HG03066 (cell line): ENCODE results near the gene NBR1.
"Not testable (repeated sequence)": the region's sequence is repeated elsewhere in the genome, so short reads cannot be mapped to it uniquely, and the experiment has no call there.

Experiments used
- ATAC-seq: cut with Tn5 transposase; IDR thresholded peaks from one replicate; pipeline ENCODE4 v1.9.1; 2021; ENCODE audit warnings: low read depth; ENCODE audit not compliant: unreplicated experiment

NBR1 gene

DNA sequence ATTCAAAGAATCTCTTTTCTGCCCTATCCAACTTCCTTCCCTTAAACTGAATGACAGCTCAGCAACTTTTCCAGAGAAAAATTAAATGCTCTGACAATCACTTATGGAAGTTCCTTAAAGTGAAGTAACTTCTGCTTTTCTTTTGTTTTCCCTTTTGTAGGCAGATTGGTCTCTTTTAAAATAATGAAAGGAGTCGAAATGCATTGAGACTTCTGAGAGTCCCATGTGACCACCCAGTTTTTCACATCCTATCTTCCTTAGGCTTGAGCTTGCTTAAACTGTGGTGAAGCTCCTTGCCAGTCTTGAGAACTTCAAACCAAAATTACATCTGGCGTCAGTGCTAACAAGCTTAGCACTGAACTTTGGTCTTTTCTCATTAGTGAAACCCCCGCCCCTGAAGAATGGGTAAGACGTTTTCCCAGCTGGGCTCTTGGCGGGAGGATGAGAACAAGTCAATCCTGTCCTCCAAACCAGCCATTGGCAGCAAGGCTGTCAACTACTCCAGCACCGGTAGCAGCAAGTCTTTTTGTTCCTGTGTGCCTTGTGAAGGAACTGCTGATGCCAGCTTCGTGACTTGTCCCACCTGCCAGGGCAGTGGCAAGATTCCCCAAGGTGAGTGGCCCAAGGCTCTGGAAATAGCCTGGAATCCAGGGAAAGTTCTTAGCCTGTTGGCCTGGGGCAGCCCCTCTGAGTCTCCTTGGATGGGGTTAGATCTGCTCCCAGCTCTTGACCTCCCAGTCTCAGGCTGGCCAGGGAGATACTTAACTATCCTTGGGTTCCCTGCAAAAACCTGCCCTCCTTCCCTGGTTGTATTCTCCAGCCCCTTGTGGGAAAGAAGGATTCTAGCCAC, 41.9 kb downstream of the NBR1 start:
- ATAC-seq, result no peak

DNA sequence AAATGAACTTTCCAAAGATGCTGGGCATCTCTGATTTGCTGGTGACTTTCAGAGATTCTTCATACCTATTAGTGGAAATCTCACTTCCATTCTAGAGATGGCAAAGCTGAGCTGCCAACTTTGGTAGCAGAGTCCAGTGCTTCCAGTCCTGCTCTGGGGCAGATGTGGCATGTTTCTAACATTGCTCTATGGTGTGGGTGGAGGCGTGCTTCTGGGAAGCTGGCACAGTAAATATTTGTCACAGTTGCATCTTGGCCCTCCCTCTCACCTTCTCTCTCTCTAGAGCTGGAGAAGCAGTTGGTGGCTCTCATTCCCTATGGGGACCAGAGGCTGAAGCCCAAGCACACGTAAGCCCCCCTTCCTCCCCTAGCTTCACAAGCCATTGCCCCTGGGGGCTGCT, 42.5 kb downstream of the NBR1 start:
- no peak for ATAC-seq

DNA sequence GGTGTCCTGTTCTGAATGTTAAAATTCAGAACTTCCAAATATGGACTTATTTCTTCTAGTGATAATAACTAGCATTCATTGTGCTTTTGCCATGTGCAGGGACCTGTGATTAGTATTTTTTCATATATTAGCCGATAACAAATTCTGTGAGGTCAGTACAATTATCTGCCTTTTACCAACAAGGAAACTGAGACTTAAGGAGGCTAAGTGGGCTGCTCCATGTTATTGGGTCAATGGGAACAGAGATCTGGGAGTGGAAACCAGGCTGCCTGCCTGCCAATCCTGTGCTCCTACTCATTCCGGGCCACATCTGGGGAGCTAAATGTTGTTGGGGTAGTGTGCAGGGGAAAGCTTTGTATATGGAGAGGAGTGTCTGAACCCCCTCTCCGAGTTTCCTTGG, 44.3 kb downstream of the NBR1 start:
- ATAC-seq, result no peak

DNA sequence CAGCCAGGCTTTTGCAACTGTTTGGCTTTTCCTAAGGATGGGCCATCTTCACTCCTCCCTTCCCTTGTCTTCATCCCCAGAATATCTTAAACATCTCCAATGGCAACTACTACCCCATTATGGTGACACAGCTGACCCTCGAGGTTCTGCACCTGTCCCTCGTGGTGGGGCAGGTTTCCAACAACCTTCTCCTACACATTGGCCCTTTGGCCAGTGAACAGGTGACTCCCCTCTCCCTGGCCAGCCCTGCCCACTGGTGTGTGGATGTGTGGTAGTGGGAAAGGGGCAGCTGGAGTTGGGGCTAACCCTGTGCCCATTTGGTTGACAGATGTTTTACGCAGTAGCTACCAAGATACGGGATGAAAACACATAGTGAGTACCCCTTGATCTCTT, 45.4 kb downstream of the NBR1 start:
- no peak for ATAC-seq

DNA sequence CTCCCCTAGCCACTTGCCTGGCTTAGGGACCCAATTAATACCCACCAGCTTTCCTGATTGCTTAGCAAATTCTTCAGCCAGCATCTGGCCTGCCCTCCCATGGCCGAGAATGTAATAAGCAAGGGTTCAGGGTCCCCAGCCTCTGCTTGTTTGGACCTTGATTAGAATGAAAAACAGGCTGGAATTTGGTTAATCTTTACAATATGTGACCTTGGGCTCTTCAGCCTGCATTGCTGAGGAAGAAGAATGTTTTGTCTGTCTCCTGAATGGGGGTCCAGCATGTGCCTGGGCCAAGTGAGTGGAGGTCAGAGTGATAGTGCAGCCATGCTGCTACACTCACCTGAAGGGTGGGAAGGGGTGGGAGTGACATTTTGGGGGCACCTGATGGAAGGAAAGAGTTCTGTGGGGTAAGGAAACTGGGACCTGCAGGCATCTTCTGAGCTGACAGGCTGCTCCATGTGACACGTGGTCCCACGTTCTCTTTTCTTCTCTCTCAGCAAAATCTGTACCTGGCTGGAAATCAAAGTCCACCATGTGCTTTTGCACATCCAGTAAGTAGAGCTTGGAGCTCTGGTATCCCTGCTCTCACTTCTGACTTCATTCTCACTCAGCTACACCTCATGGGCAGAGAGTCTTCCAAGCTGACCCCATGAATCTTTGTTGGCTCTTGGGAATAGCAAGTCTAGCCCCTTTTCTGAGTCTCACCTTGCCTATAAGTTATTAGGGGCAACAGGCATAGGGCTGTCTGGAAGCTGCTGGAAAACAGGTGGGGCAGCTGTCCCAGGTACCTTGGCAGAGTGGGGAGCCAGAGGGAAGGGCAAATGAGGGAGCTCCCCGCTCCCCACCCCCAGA, 46.0 kb downstream of the NBR1 start:
- no peak for ATAC-seq

DNA sequence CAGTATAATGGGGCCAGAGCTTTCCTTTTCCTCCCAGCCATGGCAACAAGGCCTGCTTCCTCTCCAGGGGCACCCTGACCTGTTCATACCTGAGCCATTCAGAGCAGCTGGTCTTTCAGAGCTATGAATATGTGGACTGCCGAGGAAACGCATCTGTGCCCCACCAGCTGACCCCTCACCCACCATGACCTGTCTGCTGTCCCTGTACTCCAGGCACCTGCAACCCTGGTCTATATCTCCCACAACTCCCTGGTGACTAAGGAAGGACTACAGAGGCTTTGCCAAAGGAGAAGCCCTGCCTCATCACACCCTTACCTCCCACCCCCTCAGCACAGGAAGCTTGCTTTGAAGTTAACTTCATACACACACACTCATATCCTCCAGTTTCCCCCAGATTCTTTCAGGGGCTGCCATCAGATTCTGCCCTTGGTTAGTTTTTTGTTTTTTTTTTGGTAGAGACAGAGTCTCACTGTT, 46.6 kb downstream of the NBR1 start:
- no peak for ATAC-seq

DNA sequence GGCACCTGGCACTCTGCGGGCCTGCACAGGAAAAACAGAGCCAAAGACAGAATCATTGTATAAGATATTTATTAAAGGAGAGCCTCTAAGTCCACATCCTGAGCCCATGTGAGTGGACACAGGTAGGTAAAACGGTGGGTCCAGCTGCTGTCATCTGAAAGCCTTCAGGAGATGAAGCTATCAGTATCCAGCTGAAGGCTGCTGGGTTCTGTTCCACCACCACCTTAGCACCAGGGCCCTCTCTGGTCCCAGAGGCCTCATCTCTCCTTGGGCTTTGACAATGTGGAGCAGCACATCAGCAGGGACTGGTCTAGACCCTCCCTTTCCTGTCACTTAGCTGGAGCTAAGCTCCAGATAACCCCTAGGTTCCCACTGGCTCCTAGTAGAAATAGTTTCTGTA, 48.0 kb downstream of the NBR1 start:
- no peak for ATAC-seq

DNA sequence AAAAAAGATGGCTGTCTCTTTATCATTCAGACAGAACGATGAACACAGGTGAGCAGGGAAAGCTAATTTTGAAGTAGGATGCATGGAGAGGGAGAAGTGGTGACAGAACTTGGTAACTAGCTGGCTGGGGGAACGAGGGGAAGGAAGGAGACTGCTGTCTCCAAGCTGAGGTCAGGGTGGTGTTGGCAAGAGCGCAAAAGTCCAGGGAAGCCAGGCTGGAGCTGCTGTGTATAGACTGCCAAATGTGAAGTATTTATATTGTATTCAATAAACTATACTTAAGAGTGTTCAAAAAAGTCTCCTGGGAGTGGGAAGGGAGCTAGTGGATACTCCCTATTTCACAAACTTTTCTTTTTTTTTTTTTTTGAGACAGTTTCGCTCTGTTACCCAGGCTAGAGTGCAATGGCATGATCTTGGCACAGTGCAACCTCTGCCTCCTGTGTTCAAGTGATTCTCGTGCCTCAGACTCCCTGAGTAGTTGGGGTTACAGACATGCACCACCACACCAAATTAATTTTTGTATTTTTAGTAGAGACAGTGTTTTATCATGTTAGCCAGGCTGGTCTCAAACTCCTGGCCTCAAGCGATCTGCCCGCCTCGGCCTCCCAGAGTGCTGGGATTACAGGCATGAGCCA, 48.8 kb downstream of the NBR1 start:
- ATAC-seq, result no peak

DNA sequence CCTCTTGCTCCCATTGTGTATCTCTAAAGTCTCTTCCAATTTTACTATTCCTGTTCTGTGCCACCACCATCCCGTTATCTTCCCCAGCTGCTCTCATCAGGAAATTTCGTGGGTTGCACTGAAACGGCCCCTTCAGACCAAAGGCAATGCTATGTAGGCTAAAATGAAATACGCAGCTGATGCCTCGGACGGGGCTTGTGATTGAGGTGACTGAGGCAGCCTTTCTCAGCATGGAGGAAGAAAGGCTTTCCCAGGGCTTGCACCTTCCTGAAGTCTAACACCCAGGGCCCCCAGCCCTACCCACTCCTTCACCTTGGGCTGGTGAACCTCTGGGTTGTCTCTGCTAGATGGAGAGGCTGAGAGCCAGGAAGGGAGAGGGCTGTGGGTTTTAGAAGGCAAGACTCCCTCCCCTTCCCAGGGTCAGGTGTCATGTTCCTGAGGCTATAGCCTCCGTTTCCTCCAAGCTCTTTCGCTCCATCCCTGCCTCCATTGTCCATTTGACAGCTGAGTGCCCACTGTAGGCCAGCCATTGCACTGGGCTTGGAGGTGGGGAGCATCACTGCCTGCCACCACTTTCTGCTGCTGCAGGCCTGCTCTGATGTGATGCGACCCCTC, 49.6 kb downstream of the NBR1 start:
- ATAC-seq, result no peak

DNA sequence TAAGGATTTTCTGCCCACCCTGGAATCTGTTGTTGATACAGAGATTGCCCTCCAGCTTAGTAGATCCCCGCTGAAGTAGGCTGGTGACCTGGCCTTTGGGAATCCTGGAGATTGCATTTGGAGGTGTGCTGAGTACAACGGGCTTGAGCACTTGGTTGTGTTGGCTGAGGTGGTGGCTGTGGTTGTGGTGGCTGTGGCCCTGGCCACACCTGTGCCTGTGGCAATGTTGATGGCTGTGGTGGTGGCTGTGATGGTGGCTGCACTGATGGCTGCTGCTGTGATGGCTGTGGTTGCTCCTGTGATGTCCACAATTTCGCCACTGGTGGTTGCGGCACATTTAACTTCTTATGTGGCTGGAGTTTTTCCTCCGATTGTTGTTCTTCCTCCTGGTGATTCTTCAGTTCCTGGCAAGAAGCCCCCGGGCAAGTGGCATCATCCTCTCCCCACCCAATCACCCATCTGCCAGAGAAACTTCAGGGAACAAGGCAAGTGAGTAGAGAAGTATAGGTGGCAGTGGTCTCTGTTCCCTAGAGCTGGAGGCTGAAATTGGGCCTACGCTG, 53.2 kb downstream of the NBR1 start:
- no peak for ATAC-seq

DNA sequence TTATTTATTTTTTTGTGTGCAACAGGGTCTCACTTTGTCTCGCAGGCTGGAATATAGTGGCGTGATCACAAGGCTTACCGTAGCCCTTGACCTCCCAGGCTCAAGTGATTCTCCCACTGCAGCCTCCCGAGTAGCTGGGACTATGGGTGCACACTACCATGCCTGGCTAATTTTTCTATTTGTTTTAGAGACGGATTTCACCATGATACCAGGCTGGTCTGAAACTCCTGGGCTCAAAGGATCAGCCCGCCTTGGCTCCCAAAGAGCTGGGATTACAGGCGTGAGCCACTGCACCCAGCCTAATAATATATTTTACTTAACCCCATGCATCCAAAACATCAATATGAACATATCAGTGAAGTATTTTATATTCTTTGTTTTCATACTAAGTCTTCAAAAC, 55.4 kb downstream of the NBR1 start:
- no peak for ATAC-seq

DNA sequence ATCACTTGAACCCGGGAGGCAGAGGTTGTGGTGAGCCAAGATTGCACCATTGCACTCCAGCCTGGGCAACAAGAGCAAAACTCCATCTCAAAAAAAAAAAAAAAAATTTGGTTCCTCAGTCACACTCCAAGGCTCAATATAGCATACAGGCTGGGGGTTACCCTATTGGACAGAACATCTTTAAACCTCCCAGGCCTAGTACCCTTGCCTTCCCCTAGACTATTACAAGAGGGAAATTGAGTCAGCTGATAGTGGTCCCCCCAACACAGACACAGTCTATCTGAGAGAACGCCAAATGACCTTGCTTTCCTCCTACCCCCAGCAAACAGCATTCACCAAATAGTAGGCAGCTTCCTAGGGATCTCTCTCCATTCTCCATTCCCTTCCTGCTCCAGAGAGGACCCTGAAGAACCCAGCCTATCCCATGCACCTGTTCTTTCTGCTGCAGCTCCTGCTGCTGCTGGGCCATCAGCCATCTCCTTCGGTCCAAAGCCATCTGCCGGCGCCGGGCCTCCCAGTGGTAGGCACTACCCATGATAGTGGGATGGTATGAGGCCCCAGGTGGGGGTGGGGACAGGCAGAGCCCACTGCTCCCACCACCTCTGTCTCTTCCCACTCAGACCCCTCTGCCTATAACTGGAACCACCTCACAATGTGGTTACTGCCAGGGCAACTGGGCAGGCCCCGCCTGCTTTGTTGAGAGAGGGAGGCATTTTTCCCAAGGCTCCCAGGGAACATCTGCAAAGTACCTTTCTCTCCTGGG, 57.2 kb downstream of the NBR1 start, which contains the start of gene CCDC200:
CCDC200 (minus strand) TSS at position 604 of the 763 bp plus-strand sequence; CDS start at position 535, 69 bp downstream.
- not testable (repeated sequence) for ATAC-seq

DNA sequence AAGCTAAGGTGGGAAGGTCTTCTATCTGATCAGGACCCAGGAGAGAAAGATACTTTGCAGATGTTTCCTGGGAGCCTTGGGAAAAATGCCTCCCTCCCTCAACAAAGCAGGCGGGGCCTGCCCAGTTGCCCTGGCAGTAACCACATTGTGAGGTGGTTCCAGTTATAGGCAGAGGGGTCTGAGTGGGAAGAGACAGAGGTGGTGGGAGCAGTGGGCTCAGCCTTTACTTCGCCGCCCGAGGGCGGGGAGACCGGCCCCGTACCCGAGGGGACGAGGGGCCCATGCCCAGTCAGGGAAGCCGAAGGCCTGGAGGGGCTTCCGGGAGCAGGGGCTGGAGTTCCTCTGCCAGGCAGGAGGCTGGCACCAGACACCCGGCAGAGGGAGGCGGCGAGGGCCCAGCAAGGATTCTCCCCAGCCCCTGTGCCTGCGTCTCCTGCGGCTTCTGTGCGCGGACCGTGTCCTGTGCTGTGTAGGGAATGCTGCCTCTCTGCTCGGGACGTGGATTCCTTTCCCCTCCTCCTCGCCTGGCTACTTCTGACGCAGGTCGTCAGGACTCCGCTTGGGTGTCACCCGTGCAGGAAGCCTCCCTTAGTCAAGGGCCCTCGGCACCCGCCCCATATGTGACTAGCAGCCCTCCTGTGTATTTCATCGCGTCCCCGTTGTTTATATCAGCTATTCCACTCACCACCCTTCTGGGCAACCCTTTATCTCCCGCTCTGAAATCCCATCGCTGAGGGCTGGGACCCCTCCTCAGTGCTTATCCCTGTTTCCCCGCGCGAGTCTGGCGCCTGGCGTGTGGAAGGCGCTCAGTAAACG, 60.4 kb downstream of the NBR1 start:
- not testable (repeated sequence) for ATAC-seq

DNA sequence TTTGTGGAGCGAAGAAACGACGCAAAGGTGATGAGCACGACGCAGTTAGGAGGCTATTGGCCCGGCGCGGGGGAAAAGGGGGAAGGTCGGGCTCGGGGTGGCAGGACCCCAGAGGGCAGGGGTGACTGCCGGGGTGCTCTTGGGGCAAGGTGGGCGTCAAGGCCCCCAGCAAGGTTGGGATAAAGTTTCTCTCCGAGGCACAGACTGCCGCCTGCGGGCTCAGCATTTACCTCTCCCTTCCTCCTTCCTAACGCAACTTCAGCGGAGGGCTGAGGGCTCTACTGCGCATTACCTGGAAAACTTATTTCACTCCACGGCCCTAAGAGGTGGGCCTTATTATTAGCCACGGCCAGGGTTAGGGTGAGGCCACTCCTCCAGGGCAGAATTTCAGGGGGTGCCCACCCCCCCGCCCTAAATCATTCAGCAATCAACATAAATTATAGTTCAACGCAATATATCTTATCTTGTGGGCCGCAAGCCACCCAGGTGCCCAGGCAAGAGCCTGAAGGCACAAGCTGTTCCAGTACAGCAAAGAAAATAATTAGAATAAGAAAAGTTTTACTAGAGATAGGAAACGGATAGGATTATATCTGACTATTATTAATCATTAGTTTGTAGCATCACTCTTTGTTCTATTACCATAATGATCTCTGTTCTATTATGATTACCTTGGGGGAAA, 61.1 kb downstream of the NBR1 start:
- ATAC-seq, result not testable (repeated sequence)

DNA sequence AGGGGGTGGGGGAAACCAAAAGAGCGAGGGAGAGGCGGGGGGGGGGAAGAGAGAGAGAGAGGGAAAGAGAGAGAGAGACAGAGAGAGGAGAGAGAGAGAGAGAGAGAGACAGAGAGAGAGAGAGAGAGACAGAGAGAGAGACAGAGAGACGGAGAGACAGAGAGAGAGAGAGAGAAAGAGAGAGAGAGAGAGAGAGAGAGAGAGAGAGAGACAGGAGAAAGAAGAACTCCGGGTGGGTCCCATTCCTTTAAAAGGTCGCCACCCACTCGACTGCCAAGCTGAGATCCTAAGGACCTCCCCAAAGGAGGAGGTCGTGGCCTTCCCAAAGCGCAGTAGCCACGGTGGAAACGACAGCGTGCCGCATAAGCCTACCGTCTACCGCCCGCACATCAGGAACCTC, 62.2 kb downstream of the NBR1 start:
- ATAC-seq, result not testable (repeated sequence)

DNA sequence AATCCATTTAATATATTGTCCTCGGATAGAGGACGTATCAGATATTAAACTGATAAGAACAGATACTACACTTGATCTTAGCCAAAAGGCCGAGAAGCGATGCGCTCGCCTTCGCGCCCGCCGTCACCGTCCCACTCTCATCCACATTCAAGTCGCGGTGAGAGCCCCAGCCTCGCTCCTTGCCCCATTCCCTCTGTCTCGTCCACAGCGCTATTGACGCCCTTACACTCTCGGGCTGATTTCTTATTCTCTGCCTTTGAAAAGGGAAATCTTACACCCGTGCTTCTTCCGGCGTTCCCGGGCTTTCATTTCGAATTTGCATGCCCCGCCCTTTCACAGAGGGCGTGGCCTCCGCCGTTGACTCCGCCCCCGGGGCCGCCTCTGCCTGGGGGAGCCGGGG, 62.9 kb downstream of the NBR1 start, which contains the start of gene RNU2-1:
RNU2-1 (minus strand) TSS at position 101 of the 400 bp plus-strand sequence.
- not testable (repeated sequence) for ATAC-seq

DNA sequence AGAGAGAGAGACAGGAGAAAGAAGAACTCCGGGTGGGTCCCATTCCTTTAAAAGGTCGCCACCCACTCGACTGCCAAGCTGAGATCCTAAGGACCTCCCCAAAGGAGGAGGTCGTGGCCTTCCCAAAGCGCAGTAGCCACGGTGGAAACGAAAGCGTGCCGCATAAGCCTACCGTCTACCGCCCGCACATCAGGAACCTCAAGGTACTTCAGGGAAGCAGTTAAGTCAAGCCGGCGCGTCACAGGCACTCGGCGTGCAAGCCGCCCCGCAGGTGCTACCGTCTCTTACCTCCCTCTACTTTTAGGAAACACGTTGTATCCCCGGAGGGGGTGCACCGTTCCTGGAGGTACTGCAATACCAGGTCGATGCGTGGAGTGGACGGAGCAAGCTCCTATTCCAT, 68.6 kb downstream of the NBR1 start:
- not testable (repeated sequence) for ATAC-seq
